ENCODE measurements around the gene EFNA2. TPM values are rescaled to one million over a fixed set of nuclear protein-coding genes. Genes with fewer than 3 reads are reported as not detected.

The EFNA2 gene
- total RNA-seq, 1 donor from 2014 or later = 28.0 TPM

DNA sequence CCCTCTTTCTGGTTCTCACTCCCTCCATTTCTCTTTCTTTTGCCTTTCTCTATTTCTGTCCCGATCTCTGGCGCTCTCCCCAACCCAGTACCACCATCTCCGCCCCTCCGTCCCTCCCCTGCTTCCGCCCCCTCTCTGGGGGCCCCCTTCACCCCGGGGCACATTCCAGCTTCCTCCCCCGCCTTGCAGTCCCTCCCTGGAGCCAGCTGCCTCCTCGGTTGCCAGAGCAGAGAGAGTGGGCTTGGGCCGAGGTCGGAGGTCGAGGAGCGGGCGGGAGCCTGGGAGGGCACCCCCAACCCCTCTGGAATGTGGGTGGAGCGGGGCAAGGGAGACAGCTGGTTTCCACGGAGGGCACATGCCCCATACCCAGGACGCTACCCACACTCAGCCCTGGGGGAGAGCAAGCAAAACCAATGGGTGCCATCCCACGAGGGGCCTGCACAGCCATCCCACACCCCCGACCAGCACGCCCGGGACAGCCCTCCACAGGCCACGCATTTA lies 23.0 kb upstream of the EFNA2 start:
- Mint-ChIP-seq H3K36me3 (ENCODE audit: low read depth) (no peaks in the 10 kb centered on the region), H3K4me1 (peaks cover 71% of the 10 kb centered on the region), H3K27me3 (ENCODE audit: low read depth) (peaks cover 37% of the 10 kb centered on the region), H3K27ac (ENCODE audit: unreplicated experiment) (no peak overlapping the region), H3K4me3 (peak overlapping the region; percentile 86), H3K9me3 (no peaks in the 10 kb centered on the region)
- TF ChIP-seq, protein P1, sequence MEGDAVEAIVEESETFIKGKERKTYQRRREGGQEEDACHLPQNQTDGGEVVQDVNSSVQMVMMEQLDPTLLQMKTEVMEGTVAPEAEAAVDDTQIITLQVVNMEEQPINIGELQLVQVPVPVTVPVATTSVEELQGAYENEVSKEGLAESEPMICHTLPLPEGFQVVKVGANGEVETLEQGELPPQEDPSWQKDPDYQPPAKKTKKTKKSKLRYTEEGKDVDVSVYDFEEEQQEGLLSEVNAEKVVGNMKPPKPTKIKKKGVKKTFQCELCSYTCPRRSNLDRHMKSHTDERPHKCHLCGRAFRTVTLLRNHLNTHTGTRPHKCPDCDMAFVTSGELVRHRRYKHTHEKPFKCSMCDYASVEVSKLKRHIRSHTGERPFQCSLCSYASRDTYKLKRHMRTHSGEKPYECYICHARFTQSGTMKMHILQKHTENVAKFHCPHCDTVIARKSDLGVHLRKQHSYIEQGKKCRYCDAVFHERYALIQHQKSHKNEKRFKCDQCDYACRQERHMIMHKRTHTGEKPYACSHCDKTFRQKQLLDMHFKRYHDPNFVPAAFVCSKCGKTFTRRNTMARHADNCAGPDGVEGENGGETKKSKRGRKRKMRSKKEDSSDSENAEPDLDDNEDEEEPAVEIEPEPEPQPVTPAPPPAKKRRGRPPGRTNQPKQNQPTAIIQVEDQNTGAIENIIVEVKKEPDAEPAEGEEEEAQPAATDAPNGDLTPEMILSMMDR (conservative IDR thresholded peaks at IDR 0.05) = no peak
- DNase-seq (ENCODE audit: low read depth, low spot score) = no peak

DNA sequence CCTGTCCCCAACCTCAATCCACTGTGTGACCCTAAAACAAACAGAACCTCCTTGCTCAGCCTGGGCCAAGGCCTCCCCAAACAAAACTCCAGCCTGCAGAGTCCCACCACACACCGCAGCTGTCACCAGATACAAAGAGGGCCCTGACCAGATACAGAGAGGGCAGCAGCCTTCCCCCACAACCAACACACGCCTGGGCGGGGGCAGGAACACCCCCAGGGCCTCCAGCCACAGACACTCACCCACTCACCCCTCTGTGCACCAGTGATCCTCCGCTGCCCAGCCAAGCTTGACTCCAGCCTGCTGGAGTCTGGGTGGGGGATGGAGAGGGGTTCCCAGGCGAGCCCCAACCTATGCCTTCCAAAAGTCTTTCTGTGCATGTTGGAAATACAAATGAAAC lies 22.5 kb upstream of the EFNA2 start:
- TF ChIP-seq, protein P1 (conservative IDR thresholded peaks at IDR 0.05) = no peak
- H3K27me3 Mint-ChIP-seq (ENCODE audit: low read depth) = peaks cover 35% of the 10 kb centered on the region
- peak overlapping the region; percentile 75 for H3K27ac Mint-ChIP-seq (ENCODE audit: unreplicated experiment)
- no peak for DNase-seq (ENCODE audit: low read depth, low spot score)
- no peaks in the 10 kb centered on the region for H3K36me3 Mint-ChIP-seq (ENCODE audit: low read depth)
- peak overlapping the region; percentile 86 for H3K4me3 Mint-ChIP-seq
- H3K4me1 Mint-ChIP-seq = peaks cover 69% of the 10 kb centered on the region
- H3K9me3 Mint-ChIP-seq = no peaks in the 10 kb centered on the region

GRCh38 chr19:1264801-1265614 lies 20.7 kb upstream of the EFNA2 start:
- H3K36me3 Mint-ChIP-seq (ENCODE audit: low read depth) = no peaks in the 10 kb centered on the region
- H3K9me3 Mint-ChIP-seq = no peaks in the 10 kb centered on the region
- TF ChIP-seq, protein P1 (conservative IDR thresholded peaks at IDR 0.05) = no peak
- peak overlapping the region; percentile 71 for H3K27ac Mint-ChIP-seq (ENCODE audit: unreplicated experiment)
- peaks cover 62% of the 10 kb centered on the region for H3K4me1 Mint-ChIP-seq
- H3K4me3 Mint-ChIP-seq = peak overlapping the region; percentile 86
- DNase-seq (ENCODE audit: low read depth, low spot score) = no peak
- peaks cover 28% of the 10 kb centered on the region for H3K27me3 Mint-ChIP-seq (ENCODE audit: low read depth)

DNA sequence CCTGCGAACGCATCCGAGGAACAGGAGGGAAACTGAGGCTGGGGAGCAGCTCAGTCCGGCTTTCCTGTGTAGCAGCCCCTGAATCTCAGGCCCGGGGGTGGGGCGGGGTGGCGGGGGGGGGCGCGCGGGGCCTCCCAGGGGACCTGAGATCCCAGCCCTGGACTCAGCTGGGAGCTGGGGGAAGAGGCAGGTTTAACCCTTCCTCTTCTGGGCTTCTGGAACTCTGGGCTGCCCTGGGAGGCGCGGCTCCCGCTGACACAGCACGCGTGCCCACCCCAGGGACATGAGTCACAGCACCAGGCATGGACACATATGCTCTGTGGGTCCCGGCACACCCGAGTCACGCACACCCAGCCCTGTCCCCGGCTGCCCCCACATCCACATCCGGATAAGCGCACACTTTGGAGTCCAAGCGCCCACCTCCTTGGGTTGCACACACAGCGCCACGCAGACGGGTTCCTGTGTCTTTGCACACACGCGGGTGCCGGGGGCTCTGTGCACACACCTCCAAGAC lies 20.0 kb upstream of the EFNA2 start:
- peaks cover 27% of the 10 kb centered on the region for H3K27me3 Mint-ChIP-seq (ENCODE audit: low read depth)
- H3K4me1 Mint-ChIP-seq = peaks cover 68% of the 10 kb centered on the region
- DNase-seq (ENCODE audit: low read depth, low spot score) = no peak
- H3K36me3 Mint-ChIP-seq (ENCODE audit: low read depth) = peaks cover 4% of the 10 kb centered on the region
- TF ChIP-seq, protein P1 (conservative IDR thresholded peaks at IDR 0.05) = no peak
- no peaks in the 10 kb centered on the region for H3K9me3 Mint-ChIP-seq
- no peak overlapping the region for H3K27ac Mint-ChIP-seq (ENCODE audit: unreplicated experiment)
- peak overlapping the region; percentile 86 for H3K4me3 Mint-ChIP-seq

- TF ChIP-seq, protein P1 (conservative IDR thresholded peaks at IDR 0.05) = no peak
- Mint-ChIP-seq H3K27ac (ENCODE audit: unreplicated experiment) (no peak overlapping the region), H3K9me3 (no peaks in the 10 kb centered on the region), H3K36me3 (ENCODE audit: low read depth) (peaks cover 7% of the 10 kb centered on the region), H3K4me3 (peak overlapping the region; percentile 86), H3K27me3 (ENCODE audit: low read depth) (peaks cover 30% of the 10 kb centered on the region), H3K4me1 (peaks cover 72% of the 10 kb centered on the region)
- peak; percentile 56 for DNase-seq (ENCODE audit: low read depth, low spot score)
Observed at GRCh38 chr19:1266129-1266915, 19.4 kb upstream of the EFNA2 start.

Data from neural crest cell (in vitro differentiated cells).